ENCODE results near the gene COX7B2.

- TF ChIP-seq HOXA7 (CRISPR knock-in tag; IDR thresholded peaks at IDR 0.05) (no peak), FOXM1 (CRISPR knock-in tag; IDR thresholded peaks at IDR 0.05) (no peak), CTCF (CRISPR knock-in tag; IDR thresholded peaks at IDR 0.05) (no peak), PAX8 (CRISPR knock-in tag; IDR thresholded peaks at IDR 0.05; ENCODE audit: borderline replicate concordance) (no peak), MLX (CRISPR knock-in tag; IDR thresholded peaks at IDR 0.05) (no peak), PHF8 (CRISPR knock-in tag; IDR thresholded peaks at IDR 0.05) (no peak), E2F1 (CRISPR knock-in tag; IDR thresholded peaks at IDR 0.05) (no peak)
Measured at GRCh38 chr4:46927201-46927600, 18.2 kb upstream of the COX7B2 start.

Data from HepG2 (cell line).